Measurements from ENCODE around the gene CPA5. TPM values are rescaled to one million over a fixed set of nuclear protein-coding genes. Genes with fewer than 3 reads are reported as not detected.

The CPA5 gene
- total and polyA plus RNA-seq, 9 of the 15 experiments (the other 6 are each of a cell fraction or from before 2014, with no cell fraction given), result 0.13 to 2.4 (median 0.91) TPM

- no peak for TF ChIP-seq TSC22D4 (tag; IDR thresholded peaks at IDR 0.05)
- TF ChIP-seq THAP7 (CRISPR knock-in tag; IDR thresholded peaks at IDR 0.05), result no peak
These were observed 66.4 kb downstream of the CPA5 start (continued) for GRCh38 chr7:130410868-130411541.

GRCh38 chr7:130413201-130413600 lies 68.6 kb downstream of the CPA5 start:
- Histone ChIP-seq H3K4me2 (ENCODE audit: insufficient read depth, low read length) (no peak overlapping the region), H3K9me1 (ENCODE audit: control insufficient read depth, insufficient read depth, low read length) (no peaks in the 10 kb centered on the region), H3K9me3 (replicated peaks; ENCODE audit: control insufficient read depth, insufficient read depth, low read depth, low read length) (no peaks in the 10 kb centered on the region), H3K4me1 (replicated peaks in 1 of 2; ENCODE audit: control insufficient read depth in 2 of 2, insufficient read depth in 2 of 2, low read length in 2 of 2) (no peaks in the 10 kb centered on the region), H4K20me1 (replicated peaks; ENCODE audit: control insufficient read depth, insufficient read depth, low read length) (no peaks in the 10 kb centered on the region), H3K4me3 (no peak overlapping the region), H3K79me2 (ENCODE audit: control insufficient read depth, insufficient read depth, low read length) (no peaks in the 10 kb centered on the region), H3K36me3 (ENCODE audit: control insufficient read depth, insufficient read depth, low read length) (no peaks in the 10 kb centered on the region), H3K27ac (ENCODE audit: extremely low read depth, low read depth, low read length) (no peak overlapping the region), H3K9ac (ENCODE audit: insufficient read depth in 1 of 2, low read depth in 2 of 2, low read length in 2 of 2) (no peak overlapping the region), H2AFZ (ENCODE audit: low read depth, low read length) (no peak overlapping the region), H3K27me3 (ENCODE audit: control insufficient read depth in 2 of 2, insufficient read depth in 2 of 2, low read length in 2 of 2) (peaks cover 0 to 4% of the 10 kb centered on the region in 2 experiments; a peak in 3 of 5 replicates)
- in situ Hi-C loops (cut with MboI) (no loop called here), intact Hi-C loops (cut with micrococcal nuclease) (no loop called here)
- no TSS peak for BruUV-seq (replicated peaks)
- ChIA-PET CTCF (ENCODE audit: low intra/inter-chr PET ratio) (no interaction called here), POLR2A (interaction anchor here (0.6 to 1.8 kb wide), 3 partner anchors 13 to 159 kb away, joined by 3 to 4 read pairs (median 3); no protein-coding TSS in a partner anchor)
- FAIRE-seq (no peak), ATAC-seq (no peak), DNase-seq (ENCODE audit: extremely low read depth in 1 of 4, low spot score in 3 of 4) (no peak)
- 31% methylated on average over 4 of the region's 4 CpGs for WGBS (ENCODE audit: insufficient coverage, low coverage, missing lambda C conversion rate)
- TF ChIP-seq ZNF224 (CRISPR knock-in tag; IDR thresholded peaks at IDR 0.05) (0 out of 2 replicates have a peak, but pooled peaks have one; percentile 43), ZNF23 (CRISPR knock-in tag; IDR thresholded peaks at IDR 0.05) (no peak), ZBTB49 (CRISPR knock-in tag; IDR thresholded peaks at IDR 0.05; ENCODE audit: borderline replicate concordance) (0 out of 2 replicates have a peak, but pooled peaks have one; percentile 71), ZNF764 (CRISPR knock-in tag; IDR thresholded peaks at IDR 0.05; ENCODE audit: low read depth) (no peak), DACH1 (IDR thresholded peaks at IDR 0.05; ENCODE audit: partially characterized antibody) (peak; percentile 73), STAT6 (CRISPR knock-in tag; IDR thresholded peaks at IDR 0.05) (no peak), SAFB2 (IDR thresholded peaks at IDR 0.05; ENCODE audit: borderline replicate concordance, low read depth, low read length, severe bottlenecking) (no peak), XRCC3 (IDR thresholded peaks at IDR 0.05) (no peak), MBD2 (IDR thresholded peaks at IDR 0.05; ENCODE audit: borderline replicate concordance, low read depth) (no peak), ZNF232 (CRISPR knock-in tag; IDR thresholded peaks at IDR 0.05) (0 out of 2 replicates have a peak, but pooled peaks have one; percentile 26), CEBPG (CRISPR knock-in tag; IDR thresholded peaks at IDR 0.05) (no peak), CEBPG (tag; conservative IDR thresholded peaks at IDR 0.05 in 1 of 2, IDR thresholded peaks at IDR 0.05 in 1 of 2) (no peak), ZNF165 (CRISPR knock-in tag; IDR thresholded peaks at IDR 0.05; ENCODE audit: borderline replicate concordance) (no peak)

All from K562 (cell line).